GM19468 (cell line): Measurements from ENCODE around the gene RARG.

Experiments
- ATAC-seq: cut with Tn5 transposase; IDR thresholded peaks from one replicate; pipeline ENCODE4 v1.9.1; 2021; ENCODE audit warnings: mild to moderate bottlenecking, moderate library complexity, moderate number of reproducible peaks; ENCODE audit not compliant: unreplicated experiment; ENCODE audit errors: extremely low read depth

Gene RARG

GRCh38 chr12:53225635-53226424, 6.2 kb downstream of the RARG start:
- ATAC-seq = no peak

- no peak for ATAC-seq
Measured at GRCh38 chr12:53224897-53225634, 6.9 kb downstream of the RARG start.

- ATAC-seq = no peak
Measured at GRCh38 chr12:53224061-53224896, 7.7 kb downstream of the RARG start.

GRCh38 chr12:53223389-53224060, 8.5 kb downstream of the RARG start:
- ATAC-seq = no peak

GRCh38 chr12:53222806-53223261, 9.2 kb downstream of the RARG start:
- no peak for ATAC-seq

- no peak for ATAC-seq
Measured at GRCh38 chr12:53222170-53222721, 9.8 kb downstream of the RARG start.

GRCh38 chr12:53221203-53222080, 10.6 kb downstream of the RARG start:
- no peak for ATAC-seq

GRCh38 chr12:53220694-53221202, 11.3 kb downstream of the RARG start:
- no peak for ATAC-seq

GRCh38 chr12:53219956-53220693, 11.9 kb downstream of the RARG start:
- ATAC-seq = no peak

- ATAC-seq = no peak
Measured at GRCh38 chr12:53219292-53219955, 12.6 kb downstream of the RARG start.

- ATAC-seq = no peak
Measured at GRCh38 chr12:53218551-53219291, 13.3 kb downstream of the RARG start.

GRCh38 chr12:53217931-53218307, 14.1 kb downstream of the RARG start:
- no peak for ATAC-seq

GRCh38 chr12:53217051-53217930, 14.7 kb downstream of the RARG start:
- no peak for ATAC-seq

- ATAC-seq = no peak
Measured at GRCh38 chr12:53215497-53215896, 16.5 kb downstream of the RARG start.

GRCh38 chr12:53214687-53215455, 17.1 kb downstream of the RARG start:
- no peak for ATAC-seq
